HG02759 (cell line): ENCODE results near the gene ZSWIM1.

Source experiments
- ATAC-seq: cut with Tn5 transposase; IDR thresholded peaks from one replicate; pipeline ENCODE4 v1.9.1; 2021; ENCODE audit warnings: mild to moderate bottlenecking, moderate library complexity; ENCODE audit not compliant: unreplicated experiment

ZSWIM1 gene

DNA sequence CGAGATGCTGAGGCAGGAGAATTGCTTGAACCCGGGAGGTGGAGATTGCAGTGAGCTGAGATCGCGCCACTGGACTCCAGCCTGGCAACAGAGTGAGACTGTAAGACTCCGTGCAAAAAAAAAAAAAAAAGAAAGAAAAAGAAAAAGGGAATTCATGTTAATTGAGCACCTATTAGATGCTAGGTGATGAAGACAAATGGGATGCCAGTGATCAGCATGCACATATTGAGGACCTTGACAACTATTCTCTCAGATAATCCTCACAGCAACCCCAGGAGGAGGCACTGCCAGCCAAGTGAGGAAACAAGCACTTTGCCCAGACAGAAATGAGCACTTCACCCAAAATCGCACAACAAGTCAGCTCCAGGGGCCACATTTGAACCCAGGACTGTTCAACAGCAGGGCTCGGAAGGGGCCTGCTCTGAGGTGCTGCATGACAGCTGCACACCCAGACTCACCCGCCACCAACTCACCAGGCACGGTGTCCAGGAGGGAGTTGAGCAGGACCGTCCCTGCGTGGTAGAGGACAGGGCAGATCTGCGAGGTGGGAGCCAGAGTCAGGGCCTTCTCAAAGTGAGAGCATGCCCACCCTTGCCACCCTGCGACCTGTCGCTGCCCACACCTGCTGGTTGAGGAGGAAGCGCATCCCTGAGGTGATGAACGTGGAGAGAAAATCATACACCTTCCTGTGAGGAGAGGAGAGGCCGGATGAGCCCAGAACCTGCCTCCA is 26.4 kb downstream of the ZSWIM1 start:
- no peak for ATAC-seq

DNA sequence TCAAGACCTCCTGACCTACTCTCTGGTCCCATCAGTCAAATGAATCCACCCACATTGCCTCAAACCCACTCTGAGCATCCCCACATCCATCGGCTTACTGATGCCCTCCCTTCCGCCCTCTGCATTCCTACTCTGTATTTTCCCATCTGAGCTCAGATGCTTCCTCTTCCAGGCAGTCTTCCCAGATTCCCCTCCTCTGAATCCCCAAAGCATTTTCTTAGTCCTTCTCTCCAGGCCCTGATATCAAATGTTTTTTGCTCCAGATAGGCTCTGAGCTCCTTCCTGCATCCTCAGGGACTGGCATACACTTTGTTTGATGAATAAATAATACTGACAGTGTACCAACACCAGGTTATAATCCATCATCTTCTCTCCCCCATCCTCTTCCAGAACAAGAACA is 27.1 kb downstream of the ZSWIM1 start:
- ATAC-seq: no peak

- ATAC-seq: no peak
Observed at GRCh38 chr20:45909336-45909808, 28.3 kb downstream of the ZSWIM1 start.

GRCh38 chr20:45909817-45910669 is 29.0 kb downstream of the ZSWIM1 start:
- ATAC-seq: no peak

DNA sequence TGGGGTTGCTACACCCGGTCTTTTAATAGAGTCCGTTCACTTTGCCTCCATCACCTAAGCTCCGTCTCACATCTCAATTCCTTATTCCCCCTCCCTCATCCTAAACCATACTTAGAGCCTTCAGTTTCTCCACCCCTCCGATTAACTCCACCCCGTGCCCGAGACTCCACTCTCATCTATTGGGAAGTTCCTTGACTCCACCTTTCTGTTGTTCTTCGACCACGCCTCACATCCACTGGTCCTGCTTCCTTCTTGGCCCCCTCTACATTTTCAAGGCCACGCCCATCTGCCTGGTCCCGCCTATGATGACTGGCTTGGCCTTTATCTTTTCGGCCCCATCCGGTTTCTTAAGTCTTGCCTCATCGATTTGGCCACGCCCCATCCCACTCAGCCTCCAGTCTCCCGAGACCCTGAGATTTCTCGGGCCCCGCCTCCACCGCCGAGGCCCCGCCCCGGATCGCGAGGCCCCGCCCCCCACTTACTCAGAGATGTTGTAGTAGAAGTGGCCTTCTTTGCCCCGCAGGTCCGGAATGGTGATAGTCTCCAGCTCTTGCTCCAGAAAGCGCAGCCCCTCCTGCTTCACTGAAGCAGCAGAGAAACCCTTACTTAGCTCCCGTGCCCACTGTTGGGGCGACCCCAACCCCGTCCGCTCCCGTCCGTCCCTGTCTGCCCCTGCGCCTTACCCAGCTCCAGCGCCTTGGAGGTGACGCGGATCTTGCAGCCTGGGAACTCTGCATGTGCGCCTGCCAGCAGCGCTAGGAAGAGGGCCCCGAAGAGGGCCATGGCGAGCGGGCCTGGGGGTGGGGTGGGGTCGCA is 29.9 kb downstream of the ZSWIM1 start:
- peak; percentile 89 for ATAC-seq

- ATAC-seq: no peak
Observed at GRCh38 chr20:45911486-45912343, 30.7 kb downstream of the ZSWIM1 start, which contains the start of gene PLTP. PLTP (minus strand) TSS chr20:45912155; CDS start chr20:45911452, 703 bp downstream.

DNA sequence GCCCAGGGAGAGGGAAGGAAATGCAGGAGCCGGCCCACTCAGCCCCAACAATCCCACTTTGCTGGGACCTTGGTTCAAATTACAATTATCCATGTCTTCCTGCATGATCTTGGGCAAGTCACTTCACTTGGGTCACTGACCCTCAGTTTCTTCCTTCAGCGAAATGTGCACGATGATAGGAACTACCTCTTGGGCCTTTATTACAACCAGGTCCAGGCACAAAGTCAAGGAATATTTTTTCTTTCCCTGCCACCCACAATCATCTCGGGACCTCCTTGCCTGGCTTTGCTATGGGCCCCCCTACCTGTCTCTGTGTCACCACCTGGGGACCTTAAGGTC is 31.3 kb downstream of the ZSWIM1 start:
- ATAC-seq: no peak

DNA sequence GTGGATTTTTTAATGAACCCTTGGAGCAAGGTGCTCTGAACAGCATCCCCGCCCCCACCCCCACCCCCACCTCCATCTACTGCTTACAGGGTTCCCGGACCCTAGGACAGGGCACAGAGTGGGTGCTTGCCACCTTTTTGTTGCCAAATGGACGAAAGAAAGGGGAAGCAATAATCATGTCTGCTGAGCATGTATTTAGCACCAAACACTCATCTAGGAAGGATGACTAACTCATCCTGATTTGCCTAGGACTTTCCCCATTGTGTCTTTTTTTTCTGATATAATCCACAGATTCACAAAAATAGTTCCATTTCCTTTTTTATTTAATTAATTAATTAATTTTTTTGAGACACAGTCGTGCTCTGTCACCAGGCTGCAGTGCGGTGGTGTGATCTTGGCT is 32.1 kb downstream of the ZSWIM1 start:
- no peak for ATAC-seq

- ATAC-seq: no peak
Observed at GRCh38 chr20:45917790-45918141, 36.7 kb downstream of the ZSWIM1 start.

- ATAC-seq: no peak
Observed at GRCh38 chr20:45918182-45918737, 37.2 kb downstream of the ZSWIM1 start.

GRCh38 chr20:45918779-45919537 is 37.9 kb downstream of the ZSWIM1 start:
- ATAC-seq: no peak

DNA sequence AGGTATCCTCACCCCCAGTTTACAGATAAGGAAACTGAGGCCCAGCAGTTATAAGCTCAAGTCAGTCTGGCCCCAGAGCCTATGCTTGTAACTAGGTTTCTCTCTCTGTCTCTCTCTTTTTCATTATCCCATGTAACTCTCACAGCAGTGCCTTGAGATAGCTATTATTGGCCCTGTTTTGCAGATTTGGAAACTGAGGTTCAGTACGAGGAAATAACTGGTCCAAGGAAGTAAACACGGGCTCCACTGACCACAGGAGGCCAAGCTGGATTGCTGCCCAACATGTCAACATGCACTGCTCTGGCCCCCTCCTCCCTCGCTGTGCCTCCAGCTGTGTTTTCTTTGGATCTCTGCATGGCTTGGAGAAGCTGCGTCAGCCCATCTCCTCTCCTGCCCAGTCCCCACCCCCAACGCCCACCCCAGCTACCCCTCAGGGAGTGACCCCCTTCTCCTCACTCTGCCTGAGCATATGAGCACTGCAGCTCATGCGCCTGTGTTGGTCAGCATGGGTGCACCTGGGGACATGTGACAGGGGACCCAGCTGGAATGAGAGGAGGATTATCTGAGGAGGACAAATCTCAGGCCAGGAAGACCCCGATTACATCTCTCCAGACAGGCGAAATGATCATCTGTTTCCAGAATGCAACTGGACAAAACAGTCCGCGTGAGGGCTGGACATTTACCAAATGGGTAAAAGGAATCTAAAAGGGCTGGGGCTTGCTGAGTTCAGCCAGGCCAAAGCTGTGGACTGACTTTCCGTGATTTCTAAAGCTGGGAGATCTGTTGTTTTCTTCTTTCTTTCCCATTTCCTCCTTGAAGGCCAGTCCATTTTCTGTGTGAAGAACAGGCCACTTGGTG is 38.7 kb downstream of the ZSWIM1 start:
- ATAC-seq: no peak

DNA sequence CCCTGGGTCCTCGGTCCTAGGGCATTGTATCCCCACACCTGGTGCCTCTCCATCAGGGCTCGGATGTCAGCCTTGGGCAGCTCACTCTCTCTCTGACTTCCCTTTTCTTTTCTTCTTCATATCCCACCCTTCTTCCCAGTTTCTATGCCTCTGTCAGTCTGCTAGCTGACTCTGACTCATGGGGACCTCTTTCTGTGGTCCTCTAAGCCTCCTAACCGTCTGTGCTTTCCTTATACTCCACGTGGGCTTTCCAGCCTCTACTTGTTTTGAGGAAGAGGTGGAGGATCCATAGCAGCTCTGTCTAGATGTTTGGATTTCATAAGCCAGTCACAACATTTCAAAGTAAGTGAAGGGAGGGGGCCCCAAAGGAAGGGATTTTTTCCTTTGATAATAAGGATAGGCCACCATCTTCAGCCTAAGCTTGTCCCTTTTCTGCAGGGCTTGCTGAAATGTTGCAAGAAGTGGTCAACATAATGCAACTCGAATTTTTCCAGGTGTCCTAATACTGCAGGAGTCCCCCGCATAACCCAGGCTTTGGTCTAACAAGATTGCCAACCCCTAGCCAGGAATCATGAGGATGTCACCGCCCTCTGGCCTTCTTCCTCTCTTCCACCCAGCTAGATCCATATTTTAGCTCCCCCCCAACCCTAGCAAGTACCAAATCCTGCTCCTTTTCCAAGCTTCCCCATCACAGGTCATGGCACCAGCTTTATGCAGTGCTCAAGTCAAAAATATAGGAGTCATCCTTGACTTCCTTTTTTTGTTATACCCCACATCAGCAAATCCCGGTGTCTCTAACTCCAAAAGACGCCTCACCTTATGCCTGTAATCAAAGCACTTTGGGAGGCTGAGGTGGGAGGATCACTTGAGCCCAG is 39.7 kb downstream of the ZSWIM1 start:
- no peak for ATAC-seq

DNA sequence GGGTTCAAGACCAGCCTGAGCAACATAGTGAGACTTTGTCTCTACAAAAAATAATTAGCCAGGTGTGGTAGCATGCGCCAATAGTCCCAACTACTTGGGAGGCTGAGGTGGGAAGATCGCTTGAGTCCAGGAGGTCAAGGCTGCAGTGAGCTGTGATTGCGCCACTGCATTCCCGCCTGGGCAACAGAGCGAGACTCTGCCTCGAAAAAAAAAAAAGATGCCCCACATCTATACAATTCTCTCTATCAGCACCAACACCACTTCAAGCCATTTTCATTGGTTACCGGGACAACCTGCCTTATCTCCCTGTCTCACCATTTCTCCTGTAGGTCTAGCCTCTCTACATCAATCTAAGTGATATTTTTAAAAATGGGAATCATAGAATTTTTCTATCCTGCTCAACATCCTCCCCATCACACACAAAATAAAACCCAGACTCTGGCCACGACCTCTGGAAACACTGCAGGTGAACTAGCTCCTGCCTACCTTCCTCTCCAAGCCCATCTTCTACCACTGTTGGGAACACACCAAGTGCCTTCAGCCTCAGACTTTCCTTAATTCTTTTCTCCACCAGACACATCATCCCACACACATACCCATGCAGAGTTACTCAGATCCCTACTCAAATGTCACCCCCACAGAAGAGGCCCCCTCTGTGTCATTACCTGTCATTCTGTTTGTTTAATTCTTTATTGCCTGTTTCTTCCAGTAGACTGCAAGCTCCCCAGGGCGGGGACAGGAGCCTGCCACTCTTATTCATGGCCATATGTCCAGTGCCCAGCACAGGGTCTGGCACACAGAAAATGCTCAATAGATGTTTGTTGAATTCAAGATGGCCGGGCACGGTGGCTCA is 40.5 kb downstream of the ZSWIM1 start:
- ATAC-seq: no peak

- no peak for ATAC-seq
Observed at GRCh38 chr20:45924391-45925261, 43.6 kb downstream of the ZSWIM1 start.
